CD4-positive, alpha-beta T cell (primary cell): ENCODE data around the gene ATP2B3. TPM values are rescaled to one million over a fixed set of nuclear protein-coding genes. Genes with fewer than 3 reads are reported as not detected.

Experiments
- ATAC-seq: fragments of 200-7000 bp; cut with Tn5 transposase; one replicate; pipeline ENCODE4 v1.10.0; 2022; ENCODE audit warnings: mild to moderate bottlenecking; ENCODE audit not compliant: poor library complexity
- CTCF ChIA-PET: fragments of 350-600 bp; sonication (Branson Sonifier 250); formaldehyde crosslinking; loops from one replicate; lab custom pipeline; 2021; ENCODE audit warnings: antibody characterized with exemption, inconsistent platforms; lab: Charles Lee
- POLR2A ChIA-PET: fragments of 350-600 bp; sonication (Branson Sonifier 250); formaldehyde crosslinking; loops from one replicate; lab custom pipeline; 2021; ENCODE audit warnings: antibody characterized with exemption, inconsistent platforms; lab: Charles Lee
- DNase-seq, 14 experiments: peaks; one replicate each; pipeline ENCODE4 v3.0.0-alpha.2; 2013 to 2020; ENCODE audit warnings: mixed read lengths in 2 of 14
- H3K27ac ChIP-seq, 2 donors: one replicate each; pipeline versions ENCODE4 v1.5.1 to v1.7.0; 2013; ENCODE audit warnings: low read length in 2 of 2, low read depth in 1 of 2, mild to moderate bottlenecking in 1 of 2
- H3K27me3 ChIP-seq, 2 experiments: 1 replicate in 1 of 2; 2 replicates in 1 of 2; pipeline versions ENCODE4 v1.6.1 to v1.7.0; 2013; ENCODE audit warnings: low read length in 2 of 2, control low read depth in 1 of 2, mild to moderate bottlenecking in 1 of 2, moderate library complexity in 1 of 2; ENCODE audit not compliant: insufficient read depth in 2 of 2, control insufficient read depth in 1 of 2
- H3K36me3 ChIP-seq: one replicate; pipeline ENCODE4 v1.6.1; 2013; ENCODE audit warnings: low read length, control low read depth; ENCODE audit not compliant: insufficient read depth
- H3K4me1 ChIP-seq: one replicate; pipeline ENCODE4 v1.6.1; 2013; ENCODE audit warnings: low read length, control low read depth; ENCODE audit not compliant: insufficient read depth
- H3K4me3 ChIP-seq: one replicate; pipeline ENCODE4 v1.5.1; 2013; ENCODE audit warnings: mild to moderate bottlenecking, low read length, moderate library complexity
- H3K9me3 ChIP-seq, 2 experiments: 1 replicate in 1 of 2; 2 replicates in 1 of 2; pipeline versions ENCODE4 v1.6.1 to v1.7.0; 2013; ENCODE audit warnings: low read length in 2 of 2, mild to moderate bottlenecking in 2 of 2, control low read depth in 1 of 2, moderate library complexity in 1 of 2; ENCODE audit not compliant: control insufficient read depth in 1 of 2, insufficient read depth in 1 of 2
- H3K27ac Mint-ChIP-seq: one replicate; pipeline ENCODE4 v1.8.0; 2020; ENCODE audit warnings: mixed read lengths
- H3K27me3 Mint-ChIP-seq: one replicate; pipeline ENCODE4 v1.8.0; 2021; ENCODE audit warnings: mixed read lengths
- H3K36me3 Mint-ChIP-seq: one replicate; pipeline ENCODE4 v1.8.0; 2021; ENCODE audit warnings: low read depth, mixed read lengths
- H3K4me1 Mint-ChIP-seq: one replicate; pipeline ENCODE4 v1.8.0; 2021; ENCODE audit warnings: low read depth, mixed read lengths
- H3K4me3 Mint-ChIP-seq: one replicate; pipeline ENCODE4 v1.8.0; 2020; ENCODE audit warnings: mild to moderate bottlenecking, mixed read lengths
- H3K9me3 Mint-ChIP-seq: one replicate; pipeline ENCODE4 v1.8.0; 2020; ENCODE audit warnings: mixed read lengths
- CTCF ChIP-seq: fragments of 200-600 bp; IDR thresholded peaks from one replicate; pipeline ENCODE4 v1.8.0; 2022; ENCODE audit warnings: antibody characterized with exemption, mild to moderate bottlenecking
- intact Hi-C, 2 experiments: fragments of 100-400 bp; cut with DNase I in 1 of 2; cut with micrococcal nuclease in 1 of 2; formaldehyde crosslinking; loops; one replicate each; pipeline versions ENCODE4 v1.15.1 to v1.9.0; 2023 to 2025; cut with DNase I, micrococcal nuclease
- total RNA-seq, 174 experiments: library from RNA in 2 of 174; stranded (reverse) in 2 of 174; gene quantifications; one replicate each; pipeline ENCODE4 v1.2.3 and lab custom pipeline; 2021 to 2026

ATP2B3 gene
- total RNA-seq, 2 experiments from 2014 or later, result not detected

DNA sequence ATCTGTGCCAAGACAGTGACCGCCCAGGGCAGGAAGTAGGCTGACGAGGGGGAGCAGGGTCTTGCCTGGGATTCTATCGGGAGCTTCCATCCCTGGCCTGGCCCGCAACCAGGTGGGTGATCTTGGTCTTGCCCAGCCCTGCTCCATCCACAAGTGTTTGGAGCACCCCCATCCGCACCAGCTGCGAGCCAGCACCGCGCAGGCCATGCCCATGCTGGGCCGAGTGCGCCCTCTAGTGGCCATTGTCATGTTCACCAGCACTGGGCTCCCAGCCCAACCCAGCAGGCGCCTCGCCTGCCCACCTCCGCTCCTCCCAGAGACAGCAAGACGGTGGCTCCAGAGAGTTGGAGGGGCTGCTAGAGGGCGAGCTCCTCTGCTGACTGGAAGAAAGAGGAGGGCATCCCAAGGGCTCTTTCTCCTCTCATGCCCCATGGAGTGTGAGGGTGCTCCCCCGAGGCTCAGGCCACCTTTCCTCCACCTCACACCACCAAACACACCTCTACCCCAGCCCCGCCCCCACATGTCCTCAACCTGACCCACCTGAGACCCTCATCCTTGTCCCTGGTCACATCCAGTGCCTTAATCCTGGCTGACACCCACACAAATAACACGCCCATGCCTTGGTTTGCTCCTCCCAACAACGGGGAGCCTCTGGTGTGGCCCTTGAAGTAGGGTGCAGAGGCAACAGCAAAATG lies 9.8 kb upstream of the ATP2B3 start:
- POLR2A ChIA-PET, result interaction anchor here (0.6 to 1.3 kb wide), 2 partner anchors 555 to 566 kb away, joined by 3 to 4 read pairs; no protein-coding TSS in a partner anchor
- H3K27ac ChIP-seq, result no peak overlapping the region
- DNase-seq, result peak; percentile 73 to 89 (median 80)
- CTCF ChIA-PET, result interaction anchor here (1.0 to 2.9 kb wide), 6 partner anchors 35 to 566 kb away, joined by 3 to 28 read pairs (median 10); partner anchors contain the start of gene HAUS7
- H3K4me1 ChIP-seq, result peaks cover 9% of the 10 kb centered on the region
- no peaks in the 10 kb centered on the region for H3K4me1 Mint-ChIP-seq
- no peak overlapping the region for H3K4me3 Mint-ChIP-seq
- no peaks in the 10 kb centered on the region for H3K9me3 ChIP-seq
- H3K36me3 Mint-ChIP-seq, result no peaks in the 10 kb centered on the region
- no peaks in the 10 kb centered on the region for H3K27me3 Mint-ChIP-seq
- intact Hi-C loops, result loop anchor here (1.0 to 5.0 kb wide), 7 partner anchors 36 to 565 kb away; no protein-coding TSS in a partner anchor
- peak; percentile 100 for ATAC-seq
- H3K27ac Mint-ChIP-seq, result no peak overlapping the region
- no peaks in the 10 kb centered on the region for H3K27me3 ChIP-seq
- H3K9me3 Mint-ChIP-seq, result no peaks in the 10 kb centered on the region
- peak; percentile 66 for TF ChIP-seq CTCF
- no peaks in the 10 kb centered on the region for H3K36me3 ChIP-seq
- H3K4me3 ChIP-seq, result no peak overlapping the region

DNA sequence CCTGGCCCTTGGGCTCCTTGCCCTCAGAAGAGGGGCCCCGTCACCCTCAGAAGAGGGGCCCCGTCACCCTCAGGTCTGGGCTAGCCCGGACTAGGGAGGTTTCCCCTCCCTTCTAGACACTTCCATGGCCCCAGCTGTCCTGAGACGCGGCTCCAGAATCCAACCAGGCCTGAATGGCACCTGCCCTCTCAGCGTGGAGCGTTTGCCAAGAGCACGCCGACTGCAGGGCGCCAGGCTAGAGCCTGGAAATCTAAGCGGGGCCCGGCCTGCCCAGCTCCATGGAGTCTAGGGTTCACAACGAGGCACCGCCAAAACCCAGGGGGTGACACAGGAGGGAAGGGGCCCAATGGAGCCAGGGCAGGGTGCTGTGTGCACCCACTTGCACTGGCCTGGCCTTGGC lies 7.8 kb upstream of the ATP2B3 start:
- POLR2A ChIA-PET, result no interaction called here
- intact Hi-C loops, result loop anchor here (2.0 to 5.0 kb wide), 3 partner anchors 477 to 567 kb away; no protein-coding TSS in a partner anchor
- no peaks in the 10 kb centered on the region for H3K9me3 ChIP-seq

DNA sequence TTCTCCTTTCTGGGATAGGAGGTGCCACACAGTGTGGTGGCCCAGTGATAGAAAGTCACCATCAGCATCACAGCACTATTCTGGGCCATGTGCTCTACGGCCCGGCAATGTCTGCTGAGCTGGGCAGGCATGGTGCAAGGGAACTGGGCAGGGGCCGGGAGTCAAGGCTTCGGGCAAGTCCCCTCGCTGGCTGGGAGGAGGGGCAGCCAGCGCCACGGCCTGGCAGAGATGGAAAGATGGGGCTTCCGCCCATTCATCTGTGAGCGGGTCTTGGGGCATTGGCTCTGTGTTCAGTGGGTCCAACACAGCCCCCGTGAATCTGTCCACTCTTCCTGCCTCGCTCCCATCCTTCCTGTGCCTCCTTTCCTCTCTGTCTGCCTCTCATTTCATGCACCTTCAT lies 7.1 kb upstream of the ATP2B3 start:
- Histone ChIP-seq H3K27ac (no peak overlapping the region), H3K9me3 (no peaks in the 10 kb centered on the region), H3K4me1 (peaks cover 9% of the 10 kb centered on the region), H3K27me3 (no peaks in the 10 kb centered on the region), H3K4me3 (no peak overlapping the region), H3K36me3 (no peaks in the 10 kb centered on the region)
- ChIA-PET POLR2A (no interaction called here), CTCF (interaction anchor here (1.3 kb wide), 1 partner anchor 40 kb away, joined by 4 read pairs; the partner anchor contains the start of gene HAUS7)
- intact Hi-C loops, result no loop called here
- H3K9me3 Mint-ChIP-seq, result no peaks in the 10 kb centered on the region
- DNase-seq, result no peak
- no peaks in the 10 kb centered on the region for H3K4me1 Mint-ChIP-seq
- TF ChIP-seq CTCF, result no peak
- H3K4me3 Mint-ChIP-seq, result no peak overlapping the region
- no peaks in the 10 kb centered on the region for H3K36me3 Mint-ChIP-seq
- H3K27me3 Mint-ChIP-seq, result no peaks in the 10 kb centered on the region
- ATAC-seq, result no peak
- H3K27ac Mint-ChIP-seq, result no peak overlapping the region

More for the DNA sequence above, 7.8 kb upstream of the ATP2B3 start:
- ATAC-seq (no peak), DNase-seq (no peak)
- Mint-ChIP-seq H3K4me1 (no peaks in the 10 kb centered on the region), H3K27me3 (no peaks in the 10 kb centered on the region), H3K4me3 (no peak overlapping the region), H3K36me3 (no peaks in the 10 kb centered on the region), H3K9me3 (no peaks in the 10 kb centered on the region), H3K27ac (no peak overlapping the region)
- no peak overlapping the region for H3K27ac ChIP-seq
- H3K36me3 ChIP-seq, result no peaks in the 10 kb centered on the region
- CTCF ChIA-PET, result no interaction called here
- no peaks in the 10 kb centered on the region for H3K27me3 ChIP-seq
- H3K4me1 ChIP-seq, result peaks cover 9% of the 10 kb centered on the region
- no peak for TF ChIP-seq CTCF
- H3K4me3 ChIP-seq, result no peak overlapping the region
